Stimulated activated CD8-positive, alpha-beta memory T cell treated with anti-CD3 and anti-CD28 coated beads, Interleukin-7, amount 100 ng/mL, for 1 hour (primary cell): Measurements from ENCODE around the gene RPS6KC1.

ENCODE experiments used
- DNase-seq, 2 donors: peaks; one replicate each; pipeline ENCODE4 v3.0.0-alpha.2; 2020; ENCODE audit warnings: low read depth in 2 of 2

The RPS6KC1 gene

DNA sequence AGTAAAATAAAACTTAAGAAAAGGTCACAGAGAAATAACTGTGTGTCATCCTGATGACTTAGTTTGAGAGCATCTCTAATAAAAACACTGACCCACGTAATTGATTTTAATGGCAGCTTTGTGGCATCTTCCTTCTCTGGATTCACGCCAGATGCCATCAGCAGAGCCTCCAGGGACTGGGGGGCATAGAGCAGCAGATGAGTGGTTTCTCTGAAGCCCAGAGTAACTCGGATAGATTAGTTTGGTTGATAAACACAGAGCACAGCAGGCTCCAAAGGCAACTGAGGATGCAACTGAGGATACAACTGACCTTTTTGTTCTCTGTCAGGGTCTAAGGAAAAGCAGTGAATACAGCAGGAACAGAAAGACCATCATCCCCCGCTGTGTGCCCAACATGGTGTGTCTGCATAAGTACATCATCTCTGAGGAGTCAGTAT, 180.8 kb downstream of the RPS6KC1 start:
- DNase-seq: no peak

- DNase-seq: no peak
Measured at GRCh38 chr1:213242883-213243282, 191.8 kb downstream of the RPS6KC1 start.

- DNase-seq: no peak
Measured at GRCh38 chr1:213244664-213245091, 193.6 kb downstream of the RPS6KC1 start.

GRCh38 chr1:213245260-213245910, 194.3 kb downstream of the RPS6KC1 start:
- DNase-seq: no peak

- DNase-seq: no peak
Measured at GRCh38 chr1:213247038-213247437, 196.0 kb downstream of the RPS6KC1 start.

- no peak for DNase-seq
Measured at GRCh38 chr1:213249395-213249794, 198.4 kb downstream of the RPS6KC1 start.

GRCh38 chr1:213250041-213250440, 199.0 kb downstream of the RPS6KC1 start:
- DNase-seq: no peak

- no peak for DNase-seq
Measured at GRCh38 chr1:213250446-213250845, 199.4 kb downstream of the RPS6KC1 start.

DNA sequence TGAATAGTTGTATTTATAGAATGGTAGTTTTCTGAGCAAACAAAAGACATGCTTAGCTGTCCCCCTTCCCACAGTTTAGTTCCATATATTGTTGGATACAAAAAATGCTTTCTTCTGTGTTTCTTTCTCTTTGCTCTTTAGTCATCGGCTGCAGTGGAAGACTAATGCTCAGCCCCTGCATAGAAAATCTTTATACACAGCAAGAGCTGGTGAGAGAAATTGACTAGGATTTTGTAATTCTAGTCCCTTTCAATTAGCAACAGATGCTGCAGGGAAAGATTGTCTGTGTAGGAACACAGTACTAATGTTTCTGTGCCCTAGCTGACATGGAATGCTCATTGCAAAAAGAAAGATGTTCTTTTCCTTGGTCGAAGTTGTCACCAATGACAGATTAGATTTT, 200.9 kb downstream of the RPS6KC1 start:
- DNase-seq: no peak

GRCh38 chr1:213256438-213257087, 205.5 kb downstream of the RPS6KC1 start:
- DNase-seq: no peak

DNA sequence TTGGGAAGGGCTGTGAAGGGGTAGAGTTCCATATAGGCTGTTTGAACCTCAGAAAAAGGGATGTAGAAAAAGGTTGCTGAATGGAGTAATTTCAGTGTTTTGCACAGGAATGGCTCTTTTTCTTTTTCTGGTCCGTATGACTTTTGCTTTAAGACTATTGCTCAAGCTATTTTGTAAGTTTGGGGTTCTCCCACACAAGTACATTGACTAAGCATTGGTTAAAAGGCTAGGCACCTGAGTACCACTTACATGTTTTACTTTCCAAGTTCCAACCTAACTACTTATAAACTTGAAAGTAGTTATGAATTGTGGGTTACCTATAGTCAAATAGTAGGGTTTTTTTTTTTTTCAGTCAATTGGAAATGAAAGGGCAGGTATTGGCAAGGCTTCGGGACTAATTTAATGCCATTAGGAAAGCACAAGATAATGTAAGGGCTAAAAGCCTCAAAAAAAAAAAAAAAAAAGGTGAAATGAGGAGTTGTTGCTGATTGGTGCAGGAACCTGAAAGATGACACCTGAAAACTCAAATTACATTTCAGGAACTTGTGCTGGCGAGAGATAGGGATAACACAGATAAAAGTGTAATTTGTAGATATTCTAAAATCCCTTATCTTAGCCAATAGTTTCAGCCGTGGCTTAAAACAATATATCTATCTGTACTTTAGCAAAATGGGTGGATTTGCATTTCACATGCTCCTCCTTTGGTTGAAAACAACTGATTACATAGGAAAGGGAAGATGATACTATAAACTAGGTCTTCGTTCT, 209.5 kb downstream of the RPS6KC1 start:
- DNase-seq: no peak

DNA sequence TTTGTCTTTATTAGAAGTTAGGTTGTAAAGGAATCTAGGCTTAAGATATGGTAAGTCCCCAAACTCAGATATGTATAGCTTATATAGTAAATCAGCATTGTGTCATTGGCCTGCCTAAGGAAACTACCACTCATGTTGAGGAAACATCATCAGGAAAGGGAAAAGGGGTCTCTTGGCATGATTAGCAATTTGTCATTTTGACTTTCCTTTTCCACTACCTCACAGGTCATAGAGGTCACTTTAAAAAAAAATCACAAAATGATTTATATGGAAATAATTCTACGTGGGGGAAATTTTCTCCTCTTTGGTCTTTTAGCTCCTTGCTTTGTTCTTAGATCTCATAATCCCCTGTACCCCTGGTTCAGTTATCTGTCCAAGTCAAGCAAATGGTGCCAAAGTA, 213.5 kb downstream of the RPS6KC1 start:
- DNase-seq: no peak

DNA sequence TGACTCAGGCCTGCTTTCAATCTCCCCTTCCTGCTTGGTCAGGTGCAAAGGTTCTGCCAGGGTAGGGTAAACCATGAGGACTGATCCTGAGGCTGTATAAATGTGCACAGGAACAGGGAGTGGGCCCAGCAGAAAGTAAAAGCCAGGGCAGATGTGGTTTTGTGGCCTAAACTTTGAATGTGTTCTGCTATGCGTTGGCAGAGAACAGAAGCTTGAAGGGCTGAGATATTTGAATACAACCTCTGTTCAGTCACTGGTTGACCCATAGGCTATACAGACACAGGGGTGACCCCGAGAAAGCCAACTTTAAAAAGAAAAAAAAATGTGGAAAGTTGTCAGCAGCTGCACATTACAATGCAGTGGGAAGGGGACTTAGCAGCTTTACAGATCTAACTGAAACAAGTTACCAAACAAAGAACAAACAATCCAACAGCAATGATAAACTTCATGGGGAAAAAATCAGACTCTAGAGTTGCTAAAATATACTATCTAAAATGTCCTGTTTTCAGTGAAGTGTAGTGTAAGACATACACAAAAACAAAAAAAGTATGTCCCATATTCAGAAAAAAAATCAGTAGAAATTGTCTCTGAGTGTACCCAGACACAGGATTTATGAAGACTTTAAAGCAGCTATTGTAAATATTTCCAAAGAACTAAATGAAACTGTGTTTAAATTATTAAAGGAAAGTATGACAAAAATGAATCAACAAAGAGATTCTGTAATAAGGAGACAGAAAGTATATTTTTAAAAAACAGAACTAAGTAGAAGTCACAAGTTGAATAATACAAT, 216.1 kb downstream of the RPS6KC1 start:
- no peak for DNase-seq

DNA sequence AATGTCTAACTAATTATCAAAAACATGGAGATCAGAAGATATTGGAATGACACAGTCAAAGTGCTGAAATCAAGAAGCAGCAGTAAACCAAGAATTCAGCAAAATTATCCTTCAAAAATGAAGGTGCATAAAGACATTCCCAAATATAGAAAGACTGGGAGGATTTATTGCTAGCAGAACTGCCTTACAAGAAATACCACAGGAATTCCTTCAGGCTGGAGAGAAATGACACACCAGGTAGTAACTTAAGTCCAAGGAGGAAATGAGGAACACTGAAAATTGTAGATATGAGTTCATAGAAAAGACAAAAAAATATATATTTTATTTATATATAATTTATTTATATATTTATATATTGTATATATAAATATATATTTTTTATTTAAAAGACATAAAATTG, 217.2 kb downstream of the RPS6KC1 start:
- no peak for DNase-seq

GRCh38 chr1:213269829-213270228, 218.8 kb downstream of the RPS6KC1 start:
- DNase-seq: no peak

DNA sequence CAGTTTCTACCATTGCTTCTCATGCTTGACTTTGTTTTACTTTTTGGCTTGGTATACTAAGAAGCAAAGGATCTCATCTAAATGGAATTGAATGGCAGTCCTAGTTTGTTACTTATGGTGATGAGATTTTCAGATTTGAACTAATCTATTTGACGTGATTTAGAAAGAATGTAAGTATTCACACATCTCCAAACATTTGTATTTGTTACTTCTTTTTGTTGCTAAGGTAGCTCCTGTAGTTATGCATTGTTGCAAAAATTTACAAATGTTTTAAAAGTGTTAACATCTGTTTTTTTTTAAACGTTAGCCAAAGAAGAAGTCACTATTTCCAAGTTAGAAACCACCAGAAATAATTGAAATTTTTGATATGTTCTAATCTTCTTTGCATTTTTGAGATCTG, 222.5 kb downstream of the RPS6KC1 start:
- no peak for DNase-seq

GRCh38 chr1:213274140-213274539, 223.1 kb downstream of the RPS6KC1 start:
- DNase-seq: no peak

GRCh38 chr1:213275293-213275692, 224.3 kb downstream of the RPS6KC1 start:
- no peak for DNase-seq

DNA sequence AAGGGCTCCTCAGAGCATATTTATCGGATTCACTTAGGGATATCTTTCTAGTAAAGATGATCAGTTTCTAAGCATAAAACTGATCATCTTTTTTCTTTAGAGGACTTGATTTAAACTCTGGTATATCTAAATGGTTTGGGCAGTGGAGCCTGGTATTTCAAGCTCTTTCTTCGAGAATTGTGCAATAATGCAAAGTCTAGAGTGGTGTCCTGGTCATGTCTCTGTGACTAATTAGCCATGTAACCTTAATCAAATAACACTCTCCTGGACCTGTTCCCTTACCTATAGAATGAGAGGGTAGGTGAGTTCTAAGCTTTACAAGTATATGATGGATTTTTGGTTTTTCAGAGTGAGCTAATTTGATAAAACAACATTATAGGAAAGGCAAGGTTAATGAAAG, 225.2 kb downstream of the RPS6KC1 start:
- no peak for DNase-seq

DNA sequence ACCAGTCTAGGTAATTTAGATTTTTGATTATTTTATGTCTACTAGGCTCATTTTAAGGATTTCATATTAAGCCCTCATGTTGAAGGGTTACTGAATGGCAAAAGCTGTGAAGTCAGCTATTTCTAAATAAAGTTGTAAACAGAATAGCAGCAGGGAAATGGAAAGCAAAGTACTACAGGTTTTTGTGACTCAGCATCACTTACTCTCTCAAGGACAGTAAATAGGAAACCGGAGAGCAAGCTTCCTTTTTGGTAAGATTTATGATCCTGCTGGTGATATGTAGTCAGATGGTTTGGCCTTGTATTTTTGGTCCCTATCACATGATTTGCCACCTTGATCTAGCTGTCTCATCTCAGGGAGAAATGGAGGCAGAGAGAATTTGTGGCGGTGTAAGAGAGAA, 226.0 kb downstream of the RPS6KC1 start:
- no peak for DNase-seq

GRCh38 chr1:213279410-213279809, 228.4 kb downstream of the RPS6KC1 start:
- no peak for DNase-seq

DNA sequence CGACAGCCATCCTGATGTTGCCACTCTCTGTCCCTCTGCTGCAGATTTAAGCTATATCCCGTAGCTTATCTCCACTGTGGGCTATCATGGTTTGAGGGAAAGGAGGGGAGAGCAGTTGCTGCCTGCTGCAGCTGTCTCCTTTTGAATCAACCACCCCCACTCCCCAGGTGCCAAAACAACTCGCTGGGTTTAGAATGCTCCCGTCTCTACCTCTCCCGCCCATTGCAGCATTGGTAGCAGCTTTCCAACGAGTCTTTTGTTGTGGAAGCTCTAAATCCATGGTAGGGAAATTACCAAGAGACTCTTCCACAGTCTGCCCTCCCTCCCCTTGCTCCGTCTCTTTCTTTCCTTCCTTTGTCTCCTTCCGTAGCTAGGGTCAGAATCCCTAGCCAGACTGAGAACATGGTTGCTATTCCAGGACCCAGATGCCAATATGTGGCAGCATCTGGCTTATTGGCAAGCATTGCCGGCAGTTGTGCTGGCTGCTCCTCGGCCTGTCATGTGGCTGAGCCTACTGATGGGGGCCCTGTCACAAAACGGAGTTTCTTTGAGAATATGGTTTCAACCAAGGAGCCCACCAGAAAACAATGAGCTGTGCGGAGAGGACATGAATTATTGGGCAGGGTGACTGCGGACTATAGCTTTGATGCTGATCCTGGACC, 230.7 kb downstream of the RPS6KC1 start:
- no peak for DNase-seq
